CD4-positive, alpha-beta T cell treated with Interleukin-12 subunit alpha and Interleukin-12 subunit beta, for 1 hour (primary cell): ENCODE measurements around the gene S100A6.
"Not testable (repeated sequence)": the region's sequence is repeated elsewhere in the genome, so short reads cannot be mapped to it uniquely, and the experiment has no call there.

ENCODE experiments used
- DNase-seq: peaks from one replicate; pipeline ENCODE4 v3.0.0-alpha.2; 2020

Gene S100A6

DNA sequence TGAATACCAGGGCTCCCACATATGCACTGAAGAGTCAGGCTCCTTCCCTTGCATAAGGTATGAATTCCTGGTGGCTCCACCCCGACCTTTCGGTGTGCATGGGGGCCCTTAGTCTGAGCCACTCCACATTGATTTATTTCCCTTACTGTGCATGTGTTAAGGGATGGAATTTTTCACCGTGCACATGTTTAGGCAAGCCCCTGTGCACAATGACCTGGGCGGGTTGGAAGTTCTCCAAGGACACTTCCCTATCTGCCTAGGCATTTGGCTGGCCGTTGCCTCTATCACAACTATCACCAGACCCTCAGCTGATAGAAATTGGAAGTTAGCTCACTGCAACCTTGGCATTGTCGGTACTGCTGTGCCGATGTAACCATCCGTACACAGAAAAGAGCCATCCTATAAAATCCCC is 9.7 kb downstream of the S100A6 start:
- no peak for DNase-seq

DNA sequence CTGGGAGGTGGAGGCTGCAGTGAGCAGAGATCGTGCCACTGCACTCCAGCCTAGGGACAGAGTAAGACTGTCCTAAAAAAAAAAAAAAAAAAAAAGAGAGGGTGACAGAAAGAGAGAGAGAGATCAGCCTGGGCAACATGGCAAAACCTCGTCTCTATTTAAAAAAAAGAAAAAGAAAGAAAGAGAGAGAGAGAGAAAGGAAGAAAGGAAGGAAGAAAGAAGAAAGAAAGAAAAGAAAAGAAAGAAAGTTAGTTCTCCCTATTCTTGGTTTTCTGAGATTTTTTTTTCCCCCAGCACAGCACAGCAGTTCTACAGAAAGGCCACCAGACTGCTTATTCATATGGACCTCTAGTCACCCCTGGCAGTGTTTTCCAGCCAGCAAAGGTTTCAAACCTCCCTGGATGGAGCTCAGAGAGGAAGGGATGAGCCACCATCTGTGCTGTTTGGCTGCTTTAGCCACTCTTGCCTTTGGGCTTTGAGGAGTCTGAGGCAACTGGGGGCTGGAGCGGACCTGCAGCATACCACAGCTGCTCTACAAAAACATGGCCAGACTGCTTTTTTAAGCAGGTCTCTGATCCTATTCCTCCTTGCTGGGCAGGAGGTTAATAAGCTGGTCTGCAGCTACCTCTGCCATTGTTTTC is 10.6 kb downstream of the S100A6 start:
- no peak for DNase-seq

DNA sequence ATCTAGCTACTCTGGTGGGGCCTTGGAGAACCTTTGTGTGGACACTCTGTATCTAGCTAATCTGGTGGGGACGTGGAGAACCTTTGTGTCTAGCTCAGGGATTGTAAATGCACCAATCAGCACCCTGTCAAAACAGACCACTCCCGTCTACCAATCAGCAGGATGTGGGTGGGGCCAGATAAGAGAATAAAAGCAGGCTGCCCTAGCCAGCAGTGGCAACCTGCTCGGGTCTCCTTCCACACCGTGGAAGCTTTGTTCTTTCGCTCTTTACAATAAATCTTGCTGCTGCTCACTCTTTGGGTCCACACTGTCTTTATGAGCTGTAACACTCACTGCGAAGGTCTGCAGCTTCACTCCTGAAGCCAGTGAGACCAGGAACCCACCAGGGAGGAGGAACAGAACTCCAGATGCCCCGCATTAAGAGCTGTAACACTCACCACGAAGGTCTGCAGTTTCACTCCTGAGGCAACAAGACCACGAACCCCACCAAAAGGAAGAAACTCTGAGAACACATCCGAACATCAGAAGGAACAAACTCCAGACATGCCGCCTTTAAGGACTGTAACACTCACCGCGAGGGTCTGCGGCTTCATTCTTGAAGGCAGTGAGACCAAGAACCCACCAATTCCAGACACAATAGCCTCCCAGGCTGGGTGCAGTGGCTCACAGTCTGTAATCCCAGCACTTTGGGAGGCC is 13.3 kb downstream of the S100A6 start:
- DNase-seq, result not testable (repeated sequence)

DNA sequence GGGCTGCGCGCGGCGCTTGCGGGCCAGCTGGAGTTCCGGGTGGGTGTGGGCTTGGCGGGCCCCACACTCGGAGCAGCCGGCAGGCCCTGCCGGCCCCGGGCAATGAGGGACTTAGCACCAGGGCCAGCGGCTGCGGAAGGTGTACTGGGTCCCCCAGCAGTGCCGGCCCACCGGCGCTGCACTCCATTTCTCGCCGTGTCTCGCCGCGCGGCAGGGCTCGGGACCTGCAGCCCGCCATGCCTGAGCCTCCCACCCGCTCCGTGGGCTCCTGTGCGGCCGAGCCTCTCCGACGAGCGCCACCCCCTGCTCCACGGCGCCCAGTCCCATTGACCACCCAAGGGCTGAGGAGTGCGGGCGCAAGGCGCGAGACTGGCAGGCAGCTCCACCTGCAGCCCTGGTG is 14.0 kb downstream of the S100A6 start:
- not testable (repeated sequence) for DNase-seq

DNA sequence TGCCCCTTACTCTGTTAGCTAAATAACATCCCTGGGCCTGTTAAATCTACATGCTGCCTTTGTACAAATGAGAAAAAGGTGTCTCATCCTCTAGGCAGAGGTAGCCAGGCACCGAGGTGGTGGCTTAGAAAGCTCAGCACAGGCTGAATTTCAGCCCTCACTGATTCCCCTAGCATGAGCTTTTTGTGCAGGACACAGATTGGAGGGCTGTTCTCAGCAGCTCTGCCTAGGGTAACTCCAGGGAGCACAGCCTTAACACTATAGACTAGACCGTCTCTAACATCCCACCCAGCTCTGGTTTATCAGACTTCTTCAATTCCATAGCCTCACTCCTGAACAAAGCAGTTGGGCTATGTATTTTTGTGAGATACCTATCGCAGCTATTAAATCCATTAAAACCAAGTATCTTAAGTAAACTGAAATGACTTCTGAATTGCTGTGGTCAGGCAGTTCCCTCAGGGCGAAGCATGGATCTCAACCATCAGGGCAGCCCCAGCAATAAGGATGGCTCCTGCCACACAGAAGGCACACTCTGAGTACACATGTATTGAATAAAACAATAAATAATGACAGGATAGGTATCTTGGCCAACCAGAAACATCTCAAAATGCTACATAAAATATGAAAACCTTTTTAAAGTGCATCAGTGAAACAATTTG is 14.8 kb downstream of the S100A6 start:
- DNase-seq, result no peak

DNA sequence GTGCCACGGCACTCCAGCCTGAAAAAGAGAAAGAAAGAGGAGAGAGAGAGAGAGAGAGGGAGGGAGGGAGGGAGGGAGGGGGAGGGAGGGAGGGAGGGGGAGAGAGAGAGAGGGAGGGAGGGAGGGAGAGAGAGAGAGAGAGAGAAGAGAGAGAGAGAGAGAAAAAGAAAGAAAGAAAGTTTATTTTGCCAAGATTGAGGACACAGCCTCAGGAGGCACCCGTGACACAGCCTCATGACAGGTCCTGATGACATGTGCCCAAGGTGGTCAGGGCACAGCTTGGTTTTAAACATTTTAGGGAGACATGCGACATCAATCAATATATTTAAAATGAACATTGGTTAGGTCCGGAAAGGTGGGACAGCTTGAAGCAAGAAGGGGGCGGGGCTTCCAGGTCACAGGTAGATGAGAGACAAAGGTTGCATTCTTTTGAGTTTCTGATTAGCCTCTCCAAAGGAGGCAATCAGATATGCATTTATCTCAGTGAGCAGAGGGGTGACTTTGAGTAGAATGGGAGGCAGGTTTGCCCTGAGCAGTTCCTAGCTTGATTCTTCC is 15.6 kb downstream of the S100A6 start:
- DNase-seq, result not testable (repeated sequence)

DNA sequence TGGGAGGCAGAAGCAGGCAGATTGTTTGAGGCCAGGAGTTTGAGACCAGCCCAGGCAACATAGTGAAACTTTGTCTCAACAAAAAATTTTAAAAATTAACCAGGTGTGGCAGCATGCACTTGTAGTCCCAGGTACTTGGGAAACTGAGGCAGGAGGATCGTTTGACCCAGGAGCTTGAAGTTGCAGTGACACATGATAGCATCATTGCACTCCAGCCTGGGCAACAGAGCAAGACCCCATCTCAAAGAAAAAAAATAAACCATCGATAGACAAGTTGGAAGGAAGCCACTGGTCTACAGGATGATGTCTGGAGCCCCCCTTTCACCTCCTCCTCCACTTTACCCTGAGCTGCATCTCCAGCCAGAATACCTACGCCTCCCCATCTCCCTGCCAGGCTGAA is 16.5 kb downstream of the S100A6 start:
- no peak for DNase-seq

DNA sequence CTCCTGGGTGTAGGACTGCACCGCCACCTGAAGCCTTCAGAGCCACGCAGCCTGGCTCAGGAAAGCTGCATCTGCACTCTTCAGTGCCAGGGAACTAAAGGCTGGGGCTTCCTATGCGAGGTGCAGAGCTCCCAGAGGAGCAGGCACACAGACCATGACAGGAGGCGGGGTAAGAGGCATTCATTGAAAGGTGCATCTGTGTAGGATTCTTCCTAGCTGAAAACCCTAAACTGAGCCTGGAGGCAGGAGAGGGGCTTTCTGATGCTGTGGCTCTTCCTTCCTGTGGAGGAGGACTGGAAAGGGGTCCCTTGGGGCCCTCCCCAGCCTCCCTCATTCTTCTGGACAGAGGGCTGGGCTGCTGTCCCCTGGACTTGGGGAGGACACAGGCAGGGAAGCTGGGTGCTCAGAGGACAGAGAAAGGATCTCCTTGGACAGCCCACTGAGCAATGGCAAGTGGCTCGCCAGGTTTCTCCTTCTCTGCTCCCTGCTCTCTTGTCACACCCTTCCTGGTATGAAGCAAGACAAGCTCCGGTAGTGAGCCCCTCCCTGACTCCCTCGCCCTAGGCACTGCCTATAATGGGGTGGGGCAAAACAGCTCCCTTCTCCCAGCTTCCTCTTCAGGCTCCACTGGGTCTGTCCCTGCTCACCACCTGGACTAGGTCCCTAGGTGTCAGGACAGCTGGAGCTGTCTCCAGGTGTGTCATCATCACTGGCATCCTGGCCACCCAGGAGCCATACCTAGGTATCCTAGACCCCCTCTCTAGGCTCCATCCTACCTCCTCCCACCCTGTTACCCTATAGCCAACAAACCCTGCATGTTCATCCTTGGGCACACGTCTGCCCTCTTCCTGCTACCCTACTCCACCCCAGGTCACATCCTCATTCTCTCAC is 20.0 kb downstream of the S100A6 start:
- DNase-seq, result no peak

DNA sequence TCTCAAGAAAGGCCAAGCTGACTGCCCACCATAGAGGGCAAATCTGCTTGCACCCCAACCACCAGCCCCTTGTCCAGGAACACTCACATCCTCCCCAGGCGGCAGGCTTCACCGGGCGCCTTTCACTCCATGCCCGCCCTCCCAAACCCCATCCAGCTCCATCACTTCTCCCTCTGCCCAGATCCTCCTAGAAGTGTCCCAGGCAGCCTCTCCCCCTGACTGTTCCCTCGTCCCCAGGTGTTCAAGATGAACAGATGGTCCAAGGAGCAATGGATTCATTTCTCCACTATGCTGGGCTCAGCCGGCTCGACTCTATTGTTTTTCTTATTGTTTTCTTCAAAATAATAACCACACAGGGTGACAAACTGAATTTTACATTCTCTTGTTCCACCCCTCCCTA is 22.1 kb downstream of the S100A6 start:
- no peak for DNase-seq

DNA sequence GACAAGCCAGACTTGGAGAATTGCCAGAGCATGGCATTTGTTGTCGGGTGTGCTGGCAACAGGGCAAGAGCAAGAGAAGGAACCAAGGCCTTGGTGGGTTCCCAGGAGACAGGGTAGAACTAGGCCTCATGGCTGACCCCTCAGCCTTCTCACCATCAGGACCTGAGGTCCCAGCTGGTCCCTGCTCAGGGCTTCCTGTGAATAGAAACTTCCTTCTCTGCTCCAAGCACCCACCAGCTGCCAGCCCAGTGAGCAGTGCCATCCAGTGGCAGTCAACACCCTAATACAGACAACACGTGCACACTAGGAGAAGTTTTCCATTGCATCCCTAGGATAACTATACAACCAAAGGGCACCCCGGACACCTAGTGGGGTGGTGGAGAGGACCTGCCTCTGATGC is 22.8 kb downstream of the S100A6 start:
- no peak for DNase-seq

DNA sequence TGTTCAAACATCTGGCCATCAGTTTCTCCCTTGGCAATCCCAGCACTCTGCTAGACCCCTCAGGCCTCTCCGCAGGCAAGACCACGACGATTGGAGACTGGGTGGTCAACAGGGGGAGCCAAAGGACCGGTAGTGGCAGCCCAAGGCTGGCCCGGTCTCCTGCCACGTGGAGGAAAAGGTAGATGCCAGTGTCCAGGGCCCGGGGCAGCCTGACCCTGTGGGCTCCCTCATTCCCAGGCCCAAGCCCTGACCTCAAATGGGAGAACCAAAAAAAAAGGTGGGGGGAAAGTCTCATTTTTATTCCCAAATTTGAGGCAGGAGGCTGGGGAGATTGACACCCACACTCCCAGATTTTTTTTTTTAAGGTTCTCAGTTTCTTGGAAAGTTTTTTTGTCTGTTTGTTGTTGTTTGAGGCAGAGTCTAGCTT is 24.8 kb downstream of the S100A6 start:
- peak; percentile 82 for DNase-seq

DNA sequence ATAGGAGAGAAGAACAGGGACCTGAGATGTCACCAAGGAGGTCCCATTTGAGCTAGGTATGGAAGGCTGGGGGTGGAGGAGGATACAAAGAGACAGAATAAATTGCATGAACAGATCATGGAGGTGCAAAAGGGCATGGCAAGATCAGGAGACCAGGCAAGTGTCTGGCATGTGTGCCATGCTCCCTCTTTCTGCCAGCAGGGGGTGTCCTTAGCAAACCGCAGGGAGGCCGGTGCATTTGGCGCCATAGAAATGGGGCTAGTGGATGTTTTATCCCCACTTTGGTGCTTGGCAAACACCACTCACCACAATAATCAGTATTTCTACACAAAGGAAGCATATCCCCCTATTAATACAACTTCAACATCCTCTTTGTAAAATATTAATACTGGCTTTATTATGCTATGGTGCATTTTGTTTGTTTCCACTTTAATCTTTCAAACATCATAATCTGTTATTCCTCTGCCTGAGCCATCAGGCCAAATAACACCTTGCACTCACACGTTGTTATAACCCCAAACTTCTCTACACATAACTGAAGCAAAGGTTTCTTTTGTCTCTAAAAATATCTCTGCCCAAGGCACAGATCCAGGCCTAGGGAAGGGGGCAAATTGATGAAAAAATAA is 25.9 kb downstream of the S100A6 start:
- DNase-seq, result peak; percentile 70

DNA sequence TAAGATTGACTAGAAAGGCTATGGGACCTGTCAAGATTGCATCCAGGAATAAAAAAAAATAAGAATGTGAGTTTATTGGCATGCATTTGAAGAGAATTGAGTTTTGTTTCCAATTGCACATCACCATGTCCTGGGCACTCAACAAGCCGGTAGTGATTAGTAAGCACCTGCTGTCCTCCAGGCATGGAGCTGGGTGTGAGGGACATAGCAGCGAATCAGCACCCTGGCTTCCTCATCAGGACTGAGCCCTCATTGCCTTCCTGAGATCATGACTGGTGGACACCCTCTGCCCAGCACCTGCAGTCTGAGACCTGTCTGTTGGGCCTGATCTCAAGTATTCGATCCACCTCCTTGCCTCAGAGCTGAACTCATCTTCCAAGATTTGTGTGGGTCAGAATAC is 26.8 kb downstream of the S100A6 start:
- DNase-seq, result no peak

DNA sequence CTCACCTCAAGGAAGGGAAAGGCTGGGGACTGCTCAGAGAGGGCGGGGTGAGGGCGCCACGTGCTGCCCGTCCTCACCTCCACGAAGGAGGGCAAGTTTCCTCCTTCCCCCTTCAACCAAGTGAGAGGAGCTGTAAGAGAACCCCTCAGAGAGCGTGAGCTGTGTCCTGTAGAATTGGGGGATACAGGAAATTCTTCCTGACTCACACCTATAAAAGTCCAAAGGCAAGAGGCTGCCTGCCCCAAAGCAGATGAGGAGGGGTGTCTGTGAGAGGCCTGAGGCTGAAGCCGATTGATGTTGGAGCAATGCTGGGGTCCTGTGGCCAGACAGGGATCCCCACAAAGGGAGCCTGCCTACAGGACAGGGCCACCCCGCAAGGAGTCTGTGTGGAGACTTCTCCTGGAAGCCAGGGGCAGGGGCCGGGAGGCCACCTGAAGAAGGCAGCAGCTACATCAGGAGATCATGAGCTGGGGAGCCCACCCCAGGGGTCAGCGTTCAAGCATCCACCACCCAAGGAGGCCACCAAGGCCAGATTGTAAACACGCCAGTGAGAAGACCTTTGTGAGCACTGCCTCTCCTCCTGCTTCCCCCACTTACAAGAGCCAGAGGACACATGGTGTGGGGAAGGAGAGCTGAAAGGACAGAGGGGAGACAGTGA is 27.7 kb downstream of the S100A6 start:
- DNase-seq, result no peak

DNA sequence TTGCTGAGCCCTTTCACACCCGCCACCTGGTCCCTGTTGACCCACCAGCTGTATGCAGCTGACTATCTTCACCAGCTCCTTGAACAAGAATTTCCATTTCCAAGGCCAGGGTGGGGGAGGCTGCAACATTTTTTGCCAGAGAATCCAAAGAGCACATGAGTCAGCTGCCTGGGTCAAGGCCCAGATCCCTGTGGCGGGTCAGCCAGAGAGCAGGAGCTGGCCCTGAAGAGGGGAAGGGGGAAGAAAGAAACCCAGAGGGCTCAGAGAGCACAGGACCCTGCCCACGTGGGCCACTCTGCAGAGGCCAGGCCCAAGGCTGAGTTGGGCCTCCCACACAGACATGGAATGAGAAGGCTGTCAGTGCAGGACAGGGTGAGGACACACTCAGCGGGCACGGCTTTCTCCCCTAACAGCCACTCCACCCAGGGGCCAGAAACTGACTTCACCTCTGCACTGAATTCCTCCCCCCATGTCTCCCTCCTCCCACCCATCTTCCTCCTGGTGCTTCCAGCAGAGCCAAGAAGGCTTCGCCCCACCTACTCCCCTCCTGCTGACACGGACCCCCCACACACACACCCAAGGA is 28.9 kb downstream of the S100A6 start:
- no peak for DNase-seq

DNA sequence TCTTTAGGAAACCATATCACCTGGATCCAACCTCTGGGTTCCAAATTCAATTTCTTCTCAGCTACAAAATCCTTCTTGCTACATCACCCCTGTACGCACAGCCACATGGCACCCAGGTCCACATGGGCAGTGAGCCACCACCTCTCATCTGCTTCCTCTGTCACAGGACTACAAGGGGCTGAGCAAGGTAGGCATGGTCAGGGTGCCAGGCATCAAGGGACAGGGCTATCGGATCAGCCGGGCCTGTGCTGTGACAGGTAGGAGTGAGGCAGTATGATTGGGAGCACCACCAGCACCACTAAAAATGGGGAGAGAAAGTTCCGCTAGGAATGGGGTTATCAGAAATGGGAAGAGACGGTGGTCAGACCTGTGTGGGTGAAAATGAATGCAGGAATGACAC is 29.4 kb downstream of the S100A6 start:
- DNase-seq, result no peak

DNA sequence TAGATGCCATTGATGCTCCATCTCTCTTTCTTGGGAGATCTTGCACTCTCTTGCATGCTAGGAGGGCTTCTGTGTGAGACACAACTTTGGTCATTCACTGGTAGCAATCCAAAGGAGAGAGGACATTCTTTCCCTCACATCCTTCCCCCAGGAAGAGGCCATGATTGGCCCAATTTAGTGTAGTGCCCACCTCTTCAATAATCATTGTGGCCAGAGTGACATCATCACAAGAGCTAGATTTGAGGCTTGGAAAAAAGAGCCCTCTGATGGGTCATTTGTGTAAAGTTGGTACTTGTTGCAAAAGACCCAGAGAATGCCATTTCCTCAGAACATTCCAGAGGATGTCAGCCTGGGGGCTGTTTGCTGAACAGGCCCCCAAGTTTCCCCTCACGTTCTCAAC is 30.2 kb downstream of the S100A6 start:
- DNase-seq, result no peak

DNA sequence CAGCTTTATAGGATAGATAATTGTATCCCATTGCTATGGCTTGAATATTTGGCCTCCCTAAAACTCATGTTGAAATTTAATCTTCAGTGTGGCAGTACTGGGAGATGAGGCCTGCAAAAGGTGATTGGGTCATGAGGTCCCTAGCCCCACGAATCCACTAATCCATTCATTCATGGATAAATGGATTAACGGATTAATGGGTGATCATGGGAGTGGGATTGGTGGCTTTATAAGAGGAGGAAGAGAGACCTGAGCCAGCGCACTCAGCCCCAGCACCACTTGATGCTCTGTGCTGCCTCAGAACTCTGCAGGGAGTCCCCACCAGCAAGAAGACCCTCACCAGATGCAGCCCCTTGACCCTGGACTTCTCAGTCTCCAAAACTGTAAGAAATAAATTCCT is 32.0 kb downstream of the S100A6 start:
- no peak for DNase-seq

DNA sequence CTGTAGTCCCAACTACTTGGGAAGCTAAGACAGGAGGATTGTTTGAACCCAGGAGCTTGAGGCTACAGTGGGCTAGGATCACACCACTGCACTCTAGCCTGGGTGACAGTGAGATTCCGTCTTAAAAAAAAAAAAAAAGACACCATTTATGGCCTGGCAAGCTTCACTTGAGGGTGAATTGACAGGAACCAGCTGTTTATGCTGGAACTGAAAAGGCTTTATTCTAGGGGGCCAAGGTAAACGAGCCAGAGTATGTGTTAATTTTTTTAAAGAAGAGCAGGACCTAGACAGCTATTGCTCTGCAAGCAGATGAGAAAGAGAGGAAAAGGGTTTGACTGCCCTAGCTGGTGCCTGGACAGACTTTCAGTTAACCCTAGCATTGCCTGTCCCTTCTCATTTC is 37.0 kb downstream of the S100A6 start:
- DNase-seq, result no peak

DNA sequence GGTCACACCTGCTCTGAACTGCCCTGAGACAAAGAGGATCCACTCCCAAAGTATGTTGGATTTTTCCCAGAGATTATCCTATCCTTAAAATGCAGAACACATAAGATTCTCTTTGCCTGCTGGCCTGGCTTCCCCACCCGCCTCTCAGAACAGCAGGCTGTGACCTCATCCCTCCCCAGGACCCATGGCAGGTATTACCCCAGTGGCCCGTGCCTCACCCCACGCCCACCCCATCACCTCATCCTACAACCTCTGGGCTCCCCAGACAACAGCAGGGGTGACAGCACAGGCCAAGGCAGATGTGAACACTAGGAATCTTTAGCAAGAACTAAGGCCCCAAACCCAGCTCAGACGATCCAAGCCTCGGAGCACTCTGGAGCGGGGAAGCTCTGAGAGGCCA is 40.3 kb downstream of the S100A6 start:
- no peak for DNase-seq

DNA sequence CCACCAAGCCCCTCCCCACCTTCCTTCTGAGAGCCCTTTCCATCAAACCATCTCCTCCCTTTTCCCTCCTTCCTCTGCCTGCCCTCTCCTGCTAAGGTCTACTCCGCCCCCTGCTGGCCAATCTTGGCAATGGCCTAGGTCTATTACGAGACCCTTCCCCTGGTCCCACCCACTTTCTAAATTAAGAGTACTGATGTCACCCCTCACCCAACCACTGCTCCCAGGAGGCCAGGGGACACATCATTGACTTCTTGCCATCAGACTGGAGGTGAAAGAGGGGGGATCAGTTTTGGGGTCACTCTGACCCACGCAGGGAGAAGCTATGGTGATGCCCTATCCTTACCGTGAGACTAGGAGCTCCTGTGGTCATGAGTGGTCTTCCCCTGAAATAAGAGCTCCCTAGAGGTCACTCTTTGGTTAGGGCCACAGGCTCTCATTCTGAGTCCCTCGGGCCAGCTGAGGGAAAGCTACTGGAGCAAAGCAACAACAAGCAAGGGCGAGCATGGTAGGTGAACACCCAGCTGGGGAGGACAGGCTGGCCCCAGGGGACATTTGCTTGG is 40.7 kb downstream of the S100A6 start:
- peak; percentile 67 for DNase-seq
